ENCODE measurements around the gene GMPS. TPM values are rescaled to one million over a fixed set of nuclear protein-coding genes. Genes with fewer than 3 reads are reported as not detected.

The GMPS gene
- total and polyA plus RNA-seq, 10 of the 15 experiments (the other 5 are each of a cell fraction or from before 2014, with no cell fraction given): 33.2 to 143 (median 79.0) TPM

- no peak for TF ChIP-seq SMC3 (IDR thresholded peaks at IDR 0.05; ENCODE audit: borderline replicate concordance, low read length)
- no peak for TF ChIP-seq CEBPB (IDR thresholded peaks at IDR 0.05; ENCODE audit: borderline replicate concordance in 1 of 2, low read depth in 2 of 2, low read length in 2 of 2)
Observed at GRCh38 chr3:155934230-155934629, 63.8 kb downstream of the GMPS start (continued).

- H3K36me3 ChIP-seq (ENCODE audit: control insufficient read depth in 2 of 2, insufficient read depth in 2 of 2, low read length in 1 of 2): peaks cover 0 to 14% of the 10 kb centered on the region in 2 experiments; a peak in 3 of 4 replicates
- in situ Hi-C loops (cut with MboI) (no loop called here), intact Hi-C loops (cut with micrococcal nuclease; ENCODE audit: unreplicated experiment) (no loop called here)
- 87% methylated on average over 2 of the region's 2 CpGs for WGBS (ENCODE audit: insufficient coverage, insufficient replicate concordance, low lambda C conversion rate, missing lambda C conversion rate)
- ChIA-PET SMC1A (ENCODE audit: uncharacterized antibody, unreplicated experiment) (interaction anchor here (0.7 to 1.2 kb wide), 3 partner anchors 13 to 163 kb away, joined by 3 read pairs; no protein-coding TSS in a partner anchor), RAD21 (ENCODE audit: unreplicated experiment) (interaction anchor here (1.0 kb wide), 1 partner anchor 133 kb away, joined by 3 read pairs; the partner anchor contains the start of gene C3orf33), POLR2A (no interaction called here), CTCF (interaction anchor here (0.5 to 1.6 kb wide), 2 partner anchors 15 to 17 kb away, joined by 3 read pairs; no protein-coding TSS in a partner anchor)
- no peak overlapping the region for H3K27ac ChIP-seq (ENCODE audit: control insufficient read depth, insufficient read depth)
- no peaks in the 10 kb centered on the region for H3K9me3 ChIP-seq (replicated peaks; ENCODE audit: control insufficient read depth, insufficient read depth, low read length)
- FAIRE-seq (no peak), DNase-seq (ENCODE audit: low read depth, low spot score) (no peak), ATAC-seq (no peak)
- no peaks in the 10 kb centered on the region for H3K27me3 ChIP-seq (replicated peaks in 1 of 2; ENCODE audit: control insufficient read depth in 2 of 2, insufficient read depth in 2 of 2, low read length in 1 of 2)
- TF ChIP-seq BCLAF1 (IDR thresholded peaks at IDR 0.05) (no peak), KAT2A (conservative IDR thresholded peaks at IDR 0.05; ENCODE audit: control insufficient read depth, low read depth, low read length) (no peak), TBL1XR1 (IDR thresholded peaks at IDR 0.05; ENCODE audit: low read depth, low read length) (no peak), IRF5 (IDR thresholded peaks at IDR 0.05; ENCODE audit: borderline replicate concordance) (no peak), BACH1 (IDR thresholded peaks at IDR 0.05; ENCODE audit: borderline replicate concordance) (no peak), YY1 (IDR thresholded peaks at IDR 0.05; ENCODE audit: low read depth, low read length) (no peak), CEBPB (IDR thresholded peaks at IDR 0.05; ENCODE audit: borderline replicate concordance in 1 of 2, low read depth in 2 of 2, low read length in 2 of 2) (no peak), ASH2L (IDR thresholded peaks at IDR 0.05; ENCODE audit: borderline replicate concordance, low read depth) (no peak), SPI1 (IDR thresholded peaks at IDR 0.05; ENCODE audit: borderline replicate concordance, insufficient read depth, low read depth, low read length) (no peak), CHD4 (IDR thresholded peaks at IDR 0.05) (no peak), WRNIP1 (IDR thresholded peaks at IDR 0.05; ENCODE audit: borderline replicate concordance, low read depth, low read length) (no peak), ZSCAN29 (IDR thresholded peaks at IDR 0.05) (no peak), CREM (IDR thresholded peaks at IDR 0.05; ENCODE audit: low read depth) (no peak), ZNF24 (IDR thresholded peaks at IDR 0.05) (no peak)
- no peak overlapping the region for H3K4me2 ChIP-seq (ENCODE audit: control insufficient read depth, insufficient read depth)
- BruUV-seq (replicated peaks): no TSS peak
- H2AFZ ChIP-seq (ENCODE audit: control insufficient read depth, low read depth, low read length): no peak overlapping the region
- H3K4me3 ChIP-seq: no peak overlapping the region
- H4K20me1 ChIP-seq (ENCODE audit: control insufficient read depth, insufficient read depth): no peaks in the 10 kb centered on the region
- no peaks in the 10 kb centered on the region for H3K79me2 ChIP-seq (ENCODE audit: control insufficient read depth, insufficient read depth, low read length)
- H3K4me1 ChIP-seq (ENCODE audit: control insufficient read depth, insufficient read depth, low read length): no peaks in the 10 kb centered on the region
- H3K9ac ChIP-seq (ENCODE audit: control insufficient read depth, insufficient read depth, low read length): no peak overlapping the region
Observed at GRCh38 chr3:155938409-155938808, 68.0 kb downstream of the GMPS start.

Data from GM12878 (cell line).